Measurements from ENCODE around the gene C19orf18.
A peak's percentile ranks its signal among the peaks of the same experiment; 100 is the strongest.

Gene C19orf18

DNA sequence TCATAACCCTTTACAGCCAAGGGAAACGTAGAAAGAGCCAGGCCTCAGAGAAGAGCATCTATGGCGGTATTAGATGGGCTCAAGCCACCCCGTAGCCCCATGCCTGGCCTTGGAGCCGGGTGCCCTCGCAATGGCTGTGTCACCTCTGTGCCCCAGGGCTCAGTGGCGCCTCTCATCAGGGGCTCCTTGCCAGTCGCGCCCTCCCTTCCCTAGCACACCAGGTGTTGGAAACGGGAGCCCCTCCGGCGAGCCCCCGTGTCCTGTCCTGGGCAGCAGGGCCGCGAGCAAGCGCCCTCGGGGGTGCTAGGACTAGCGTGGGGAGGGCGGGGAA is 27.3 kb downstream of the C19orf18 start:
- DNase-seq, result no peak

DNA sequence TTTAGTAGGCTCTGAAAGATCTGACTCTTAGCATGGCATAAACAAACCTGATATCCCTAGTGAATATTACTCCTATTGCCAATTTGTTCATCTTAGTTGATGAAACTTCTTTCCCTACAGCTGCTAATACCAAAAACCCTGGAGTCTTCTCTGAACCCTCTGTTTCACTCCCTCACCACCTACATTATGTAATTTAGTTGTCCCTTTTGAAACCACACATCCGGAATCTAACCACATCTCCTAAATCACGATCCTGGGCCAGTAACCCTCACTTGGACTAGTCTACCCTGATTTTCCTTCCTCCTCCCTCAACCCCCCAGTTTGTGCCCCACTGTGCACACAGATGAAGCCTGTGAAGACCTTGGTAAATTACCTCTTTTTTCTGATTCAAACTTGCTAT is 28.0 kb downstream of the C19orf18 start:
- DNase-seq, result no peak

DNA sequence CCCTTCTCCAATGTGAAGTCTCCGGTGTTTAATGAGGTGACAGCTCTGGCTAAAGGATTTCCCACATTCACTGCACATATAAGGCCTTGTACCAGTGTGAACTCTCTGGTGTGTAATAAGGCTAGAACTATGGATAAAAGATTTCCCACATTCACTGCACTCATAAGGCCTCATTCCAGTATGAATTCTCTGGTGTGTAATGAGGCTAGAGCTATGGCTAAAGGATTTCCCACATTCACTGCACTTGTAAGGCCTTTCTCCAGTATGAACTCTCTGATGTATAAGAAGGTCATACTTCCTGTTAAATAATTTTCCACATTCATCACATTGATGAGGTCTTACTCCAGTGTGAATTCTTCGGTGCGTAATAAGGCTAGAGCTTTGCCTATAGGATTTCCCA is 32.7 kb downstream of the C19orf18 start:
- DNase-seq, result no peak

DNA sequence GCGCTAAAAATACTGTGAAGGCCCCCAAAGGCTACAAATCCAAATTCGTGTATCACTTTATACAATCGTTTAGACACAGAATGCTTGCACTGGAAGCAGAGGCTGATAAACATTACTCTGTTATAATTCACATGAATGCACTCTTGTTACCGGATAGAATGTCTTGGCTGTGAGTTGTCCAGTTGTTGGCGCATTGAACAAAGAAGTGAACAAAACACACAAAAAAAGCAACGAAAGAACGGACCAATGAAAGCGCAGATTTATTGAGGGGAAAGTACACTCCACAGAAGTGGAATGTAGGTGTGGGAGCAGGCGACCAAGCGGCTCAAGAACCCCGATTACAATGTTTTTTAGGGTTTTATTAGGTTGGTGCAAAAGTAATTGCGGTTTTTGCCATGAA is 38.6 kb downstream of the C19orf18 start:
- DNase-seq, result no peak

DNA sequence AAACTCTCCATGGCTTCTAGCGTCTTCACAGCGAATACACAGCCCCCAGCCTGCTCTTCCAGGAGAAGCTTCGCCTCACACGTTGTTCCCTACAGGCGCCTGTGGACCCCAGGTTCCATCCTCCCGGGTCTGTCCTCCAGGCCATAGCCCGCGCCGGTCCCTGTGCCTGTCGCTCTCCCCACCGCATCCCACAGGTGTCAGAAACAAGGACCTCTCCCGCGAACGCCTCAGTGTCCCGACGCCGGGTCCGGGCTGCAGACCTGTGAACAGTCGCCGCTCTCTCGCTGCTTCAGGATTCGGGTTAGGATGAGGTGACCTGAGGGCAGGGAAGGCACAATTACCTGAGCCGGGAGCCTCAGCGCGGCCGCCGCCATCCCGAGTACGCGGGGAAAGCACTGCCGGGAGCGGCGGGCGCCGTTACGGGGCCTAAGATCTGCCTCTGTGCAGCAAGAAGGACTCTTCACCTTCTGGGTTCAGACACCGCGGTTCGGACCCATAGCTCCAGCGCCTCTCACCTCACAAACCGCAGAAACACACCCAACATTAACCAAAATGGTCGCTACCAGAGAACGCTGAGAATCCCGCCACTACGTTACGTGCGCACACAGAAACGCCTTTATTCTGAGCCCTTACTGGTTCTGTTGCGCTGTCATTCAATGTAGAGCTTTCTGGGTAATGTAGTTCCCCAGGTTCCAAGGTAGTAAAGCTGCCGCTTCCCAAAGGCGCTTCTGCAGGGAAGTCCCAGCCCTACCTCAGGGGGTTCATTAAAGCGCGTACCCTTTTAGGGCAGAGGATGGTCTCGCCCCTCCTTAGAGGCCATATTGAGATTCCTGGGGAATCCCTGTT is 39.3 kb downstream of the C19orf18 start, which contains the start of gene ZNF418:
Gene ZNF418 (minus strand): TSS at position 583 of the 846 bp plus-strand sequence. CDS start 1,580 bp downstream, outside the sequence.
- no peak for DNase-seq

DNA sequence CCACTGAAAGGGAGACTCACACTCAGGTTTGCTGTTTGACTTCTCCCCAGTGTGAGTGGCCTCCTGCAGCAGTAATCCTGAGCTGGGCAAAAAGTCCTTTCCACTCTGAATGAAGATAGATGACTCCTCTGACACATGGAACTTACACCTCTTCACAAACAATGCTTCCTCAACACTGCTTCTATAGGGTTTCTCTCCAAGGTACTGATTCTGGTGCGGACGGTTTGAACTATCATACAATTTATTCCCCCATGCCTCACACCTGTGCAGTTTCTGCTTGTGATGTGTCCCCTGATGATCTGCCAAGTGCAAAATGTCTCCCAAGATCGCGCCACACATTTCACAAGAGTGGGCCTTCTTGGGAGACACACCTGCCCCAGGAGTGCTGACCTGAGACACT is 46.7 kb downstream of the C19orf18 start:
- DNase-seq, result no peak

DNA sequence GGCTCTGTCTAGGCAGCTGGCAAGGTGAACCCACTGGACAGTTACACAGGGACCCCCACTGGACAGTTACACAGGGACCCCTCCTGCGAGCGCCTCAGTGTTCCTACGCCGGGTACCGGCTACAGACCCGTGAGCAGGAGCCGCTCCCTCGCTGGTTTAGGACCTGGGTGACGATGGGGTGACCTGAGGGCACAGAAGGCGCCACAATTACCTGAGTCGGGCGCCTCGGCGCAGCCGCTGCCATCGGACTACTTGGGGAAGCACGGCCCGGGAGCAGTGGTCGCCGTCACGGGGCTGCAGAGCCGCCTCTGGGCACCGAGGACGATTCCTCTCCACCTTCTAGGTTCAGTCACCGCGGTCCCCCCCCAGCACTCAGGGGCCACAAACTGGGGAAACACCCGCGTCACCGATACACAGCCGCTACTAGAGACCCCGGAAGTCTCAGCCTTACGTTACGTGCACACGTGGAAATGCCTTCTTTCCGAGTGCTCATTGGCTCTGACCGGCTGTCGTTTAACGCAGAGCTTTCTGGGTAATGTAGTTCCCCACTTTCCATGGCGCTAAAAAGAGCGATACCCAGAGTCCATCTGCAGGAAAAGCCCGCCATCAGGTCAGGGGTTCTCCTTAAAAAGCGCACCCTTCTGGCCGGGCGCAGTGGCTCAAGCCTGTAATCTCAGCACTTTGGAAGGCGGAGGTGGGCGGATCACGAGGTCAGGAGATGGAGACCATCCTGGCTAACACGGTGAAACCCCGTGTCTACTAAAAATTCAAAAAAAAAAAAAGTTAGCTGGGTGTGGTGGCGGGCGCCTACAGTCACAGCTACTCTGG is 58.0 kb downstream of the C19orf18 start, which contains the start of gene ZNF417:
Gene ZNF417 (minus strand): TSS at position 425 of the 828 bp plus-strand sequence. CDS start 181 bp downstream, at position 244.
- DNase-seq, result peak; percentile 85

DNA sequence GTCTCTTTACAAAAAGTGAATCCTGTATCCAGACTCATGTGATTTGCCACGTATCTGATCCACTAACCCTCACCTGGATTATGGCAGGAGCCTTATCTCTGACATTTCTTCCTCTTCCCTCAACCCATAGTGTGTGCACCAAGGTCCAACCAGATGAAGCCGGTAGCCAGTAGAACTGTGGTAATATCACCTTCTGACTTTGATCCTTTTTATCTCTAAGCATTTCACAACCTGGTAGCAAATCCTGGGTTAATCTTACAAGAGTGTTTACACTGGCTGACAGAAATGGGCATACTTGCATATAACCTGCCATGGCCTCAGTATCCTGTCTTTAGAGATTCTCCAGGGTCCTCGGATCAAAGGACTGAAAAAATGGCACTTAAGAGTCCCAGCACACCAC is 59.8 kb downstream of the C19orf18 start:
- DNase-seq, result no peak

All from GDM1 (cell line).